HepG2 (cell line): ENCODE data around the gene CCR5AS.

Source experiments
- MAX ChIP-seq: IDR thresholded peaks from 2 replicates; pipeline ENCODE4 v1.6.1; 2012; ENCODE audit warnings: inconsistent platforms
- NFRKB ChIP-seq: fragments of 450-650 bp; IDR thresholded peaks from 2 replicates; pipeline ENCODE4 v1.6.1; 2017
- POLR2G ChIP-seq: fragments of 200-400 bp; formaldehyde crosslinking; IDR thresholded peaks from 2 replicates; pipeline ENCODE4 v1.6.1; 2018; ENCODE audit warnings: mild to moderate bottlenecking, low read depth, low read length, moderate library complexity
- ZNF761 ChIP-seq: sonication (generic); formaldehyde crosslinking; conservative IDR thresholded peaks from 2 replicates; pipeline ENCODE4 v1.4.0; 2020; ENCODE audit warnings: mild to moderate bottlenecking, missing genetic modification reagents
- TF ChIP-seq, protein P1 (sequence below): sonication (generic); formaldehyde crosslinking; IDR thresholded peaks from 2 replicates; pipeline ENCODE4 v1.5.0; 2020; ENCODE audit warnings: missing genetic modification reagents
- TF ChIP-seq, protein P2 (sequence below): sonication (generic); formaldehyde crosslinking; IDR thresholded peaks from 2 replicates; pipeline ENCODE4 v1.5.0; 2020; ENCODE audit warnings: mild to moderate bottlenecking, missing genetic modification reagents, moderate library complexity

- TF ChIP-seq MAX, result no peak
- no peak for TF ChIP-seq ZNF761 (CRISPR knock-in tag)
- no peak for TF ChIP-seq NFRKB
- TF ChIP-seq, protein P1, sequence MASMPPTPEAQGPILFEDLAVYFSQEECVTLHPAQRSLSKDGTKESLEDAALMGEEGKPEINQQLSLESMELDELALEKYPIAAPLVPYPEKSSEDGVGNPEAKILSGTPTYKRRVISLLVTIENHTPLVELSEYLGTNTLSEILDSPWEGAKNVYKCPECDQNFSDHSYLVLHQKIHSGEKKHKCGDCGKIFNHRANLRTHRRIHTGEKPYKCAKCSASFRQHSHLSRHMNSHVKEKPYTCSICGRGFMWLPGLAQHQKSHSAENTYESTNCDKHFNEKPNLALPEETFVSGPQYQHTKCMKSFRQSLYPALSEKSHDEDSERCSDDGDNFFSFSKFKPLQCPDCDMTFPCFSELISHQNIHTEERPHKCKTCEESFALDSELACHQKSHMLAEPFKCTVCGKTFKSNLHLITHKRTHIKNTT (CRISPR knock-in tag), result no peak
- TF ChIP-seq, protein P2, sequence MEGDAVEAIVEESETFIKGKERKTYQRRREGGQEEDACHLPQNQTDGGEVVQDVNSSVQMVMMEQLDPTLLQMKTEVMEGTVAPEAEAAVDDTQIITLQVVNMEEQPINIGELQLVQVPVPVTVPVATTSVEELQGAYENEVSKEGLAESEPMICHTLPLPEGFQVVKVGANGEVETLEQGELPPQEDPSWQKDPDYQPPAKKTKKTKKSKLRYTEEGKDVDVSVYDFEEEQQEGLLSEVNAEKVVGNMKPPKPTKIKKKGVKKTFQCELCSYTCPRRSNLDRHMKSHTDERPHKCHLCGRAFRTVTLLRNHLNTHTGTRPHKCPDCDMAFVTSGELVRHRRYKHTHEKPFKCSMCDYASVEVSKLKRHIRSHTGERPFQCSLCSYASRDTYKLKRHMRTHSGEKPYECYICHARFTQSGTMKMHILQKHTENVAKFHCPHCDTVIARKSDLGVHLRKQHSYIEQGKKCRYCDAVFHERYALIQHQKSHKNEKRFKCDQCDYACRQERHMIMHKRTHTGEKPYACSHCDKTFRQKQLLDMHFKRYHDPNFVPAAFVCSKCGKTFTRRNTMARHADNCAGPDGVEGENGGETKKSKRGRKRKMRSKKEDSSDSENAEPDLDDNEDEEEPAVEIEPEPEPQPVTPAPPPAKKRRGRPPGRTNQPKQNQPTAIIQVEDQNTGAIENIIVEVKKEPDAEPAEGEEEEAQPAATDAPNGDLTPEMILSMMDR (CRISPR knock-in tag), result no peak
- no peak for TF ChIP-seq POLR2G
Observed at GRCh38 chr3:46410669-46411068, 3.8 kb upstream of the CCR5AS start.
